SK-N-SH (cell line): ENCODE results near the gene GRB10. TPM values are rescaled to one million over a fixed set of nuclear protein-coding genes. Genes with fewer than 3 reads are reported as not detected.

Experiments used
- CTCF ChIA-PET: fragments of 300-600, 350-600 bp; formaldehyde crosslinking; extraction: SDS; loops from one replicate; lab custom pipeline; 2021; lab: Yijun Ruan, JAX
- POLR2A ChIA-PET: fragments of 350-600 bp; sonication (Branson Sonifier 250); formaldehyde crosslinking; extraction: SDS; loops from one replicate; lab custom pipeline; 2020; ENCODE audit warnings: antibody characterized with exemption, inconsistent platforms; lab: Yijun Ruan, JAX
- DNase-seq: peaks from one replicate; pipeline ENCODE4 v3.0.0; 2012
- H2AFZ ChIP-seq: fragments of 200-600 bp; sonication (generic); 2 replicates; pipeline ENCODE4 v1.8.1; 2016; ENCODE audit warnings: antibody characterized with exemption, mild to moderate bottlenecking, low read depth
- H3F3A ChIP-seq: fragments of 200-600 bp; sonication (generic); replicated peaks from 2 replicates; pipeline ENCODE3; 2016; ENCODE audit warnings: antibody characterized with exemption, mild to moderate bottlenecking; ENCODE audit not compliant: insufficient read depth
- H3K27ac ChIP-seq, 2 experiments: fragments of 200-500 bp in 1 of 2; fragments of 200-600 bp in 1 of 2; sonication (Bioruptor generic) in 1 of 2; sonication (generic), shearing (Covaris generic) in 1 of 2; 2 replicates each; pipeline versions ENCODE4 v1.5.1 to v1.6.1; 2014 to 2016; ENCODE audit warnings: low read depth in 2 of 2, inconsistent platforms in 1 of 2, low read length in 1 of 2, mild to moderate bottlenecking in 1 of 2, mixed read lengths in 1 of 2
- H3K27me3 ChIP-seq: fragments of 200-600 bp; sonication (generic), shearing (Covaris generic); 2 replicates; pipeline ENCODE4 v1.6.1; 2016; ENCODE audit warnings: mixed run types; ENCODE audit not compliant: insufficient read depth
- H3K36me3 ChIP-seq, 2 experiments: fragments of 200-500 bp in 1 of 2; fragments of 200-600 bp in 1 of 2; sonication (Bioruptor generic) in 1 of 2; sonication (generic) in 1 of 2; replicated peaks in 1 of 2; 2 replicates each; pipeline versions ENCODE3 to v1.5.1; 2014 to 2016; ENCODE audit warnings: low read length in 1 of 2, mild to moderate bottlenecking in 1 of 2; ENCODE audit not compliant: insufficient read depth in 2 of 2, control insufficient read depth in 1 of 2
- H3K4me1 ChIP-seq, 2 experiments: fragments of 200-500 bp in 1 of 2; fragments of 200-600 bp in 1 of 2; sonication (Bioruptor generic) in 1 of 2; sonication (generic), shearing (Covaris generic) in 1 of 2; 2 replicates each; pipeline versions ENCODE4 v1.5.1 to v1.6.1; 2014 to 2016; ENCODE audit warnings: low read depth in 1 of 2, low read length in 1 of 2, mixed run types in 1 of 2; ENCODE audit not compliant: insufficient read depth in 2 of 2, control insufficient read depth in 1 of 2
- H3K4me2 ChIP-seq: fragments of 200-600 bp; sonication (generic), shearing (Covaris generic); 2 replicates; pipeline ENCODE4 v1.6.1; 2017; ENCODE audit warnings: mixed run types
- H3K4me3 ChIP-seq, 2 experiments: fragments of 200-500 bp in 1 of 2; fragments of 200-600 bp in 1 of 2; sonication (Bioruptor generic) in 1 of 2; sonication (generic), shearing (Covaris generic) in 1 of 2; 2 replicates each; pipeline versions ENCODE4 v1.5.1 to v1.8.1; 2014 to 2016; ENCODE audit warnings: low read depth in 2 of 2, inconsistent platforms in 1 of 2, low read length in 1 of 2, mild to moderate bottlenecking in 1 of 2, mixed read lengths in 1 of 2, moderate library complexity in 1 of 2
- H3K79me2 ChIP-seq: fragments of 200-600 bp; sonication (generic); 2 replicates; pipeline ENCODE4 v1.8.1; 2017; ENCODE audit warnings: mild to moderate bottlenecking; ENCODE audit not compliant: insufficient read depth
- H3K9ac ChIP-seq: fragments of 200-600 bp; sonication (generic); 2 replicates; pipeline ENCODE4 v1.6.1; 2017; ENCODE audit warnings: mixed run types
- H3K9me2 ChIP-seq: fragments of 200-600 bp; sonication (generic); 2 replicates; pipeline ENCODE4 v1.6.1; 2017; ENCODE audit warnings: mixed run types
- H3K9me3 ChIP-seq: fragments of 200-600 bp; sonication (generic); 2 replicates; pipeline ENCODE4 v1.6.1; 2017; ENCODE audit warnings: mixed run types, mild to moderate bottlenecking, moderate library complexity
- H4K20me1 ChIP-seq: fragments of 200-600 bp; sonication (generic); 2 replicates; pipeline ENCODE4 v1.6.1; 2017; ENCODE audit warnings: mild to moderate bottlenecking, mixed run types; ENCODE audit not compliant: insufficient read depth
- EZH2phosphoT487 ChIP-seq: fragments of 200-600 bp; sonication (generic); IDR thresholded peaks from 2 replicates; pipeline ENCODE4 v1.6.1; 2017; ENCODE audit warnings: low read depth, mixed run types, mild to moderate bottlenecking, antibody characterized with exemption, moderate library complexity, borderline replicate concordance
- FOSL2 ChIP-seq: IDR thresholded peaks from 2 replicates; pipeline ENCODE4 v1.4.0; 2012; ENCODE audit warnings: low read depth, mild to moderate bottlenecking, moderate library complexity, borderline replicate concordance
- FOXJ3 ChIP-seq: sonication (generic); formaldehyde crosslinking; IDR thresholded peaks from 2 replicates; pipeline ENCODE4 v1.5.1; 2020; ENCODE audit warnings: mild to moderate bottlenecking, missing genetic modification reagents
- FOXM1 ChIP-seq: IDR thresholded peaks from 2 replicates; pipeline ENCODE4 v1.4.0; 2012; ENCODE audit warnings: low read depth, mild to moderate bottlenecking
- MEF2A ChIP-seq: IDR thresholded peaks from 2 replicates; pipeline ENCODE4 v1.4.0; 2012; ENCODE audit warnings: low read depth, borderline replicate concordance
- MXI1 ChIP-seq: IDR thresholded peaks from 2 replicates; pipeline ENCODE4 v1.6.1; 2012; ENCODE audit warnings: mild to moderate bottlenecking, low read depth, low read length, improper control_type of control experiment
- NFIC ChIP-seq: IDR thresholded peaks from 2 replicates; pipeline ENCODE4 v1.4.0; 2012; ENCODE audit warnings: borderline replicate concordance
- NRF1 ChIP-seq: IDR thresholded peaks from 2 replicates; pipeline ENCODE4 v1.6.1; 2012; ENCODE audit warnings: low read depth, mild to moderate bottlenecking, low read length
- RAD21 ChIP-seq: IDR thresholded peaks from 2 replicates; pipeline ENCODE4 v1.6.1; 2012; ENCODE audit warnings: mild to moderate bottlenecking, low read length
- RFX5 ChIP-seq: IDR thresholded peaks from 2 replicates; pipeline ENCODE4 v1.6.1; 2012; ENCODE audit warnings: mild to moderate bottlenecking, improper control_type of control experiment, low read length
- SIN3A ChIP-seq: IDR thresholded peaks from 2 replicates; pipeline ENCODE4 v1.6.1; 2012; ENCODE audit warnings: low read depth, mild to moderate bottlenecking, low read length, moderate library complexity, borderline replicate concordance
- USF2 ChIP-seq: fragments of 150-350 bp; IDR thresholded peaks from 2 replicates; pipeline ENCODE4 v1.6.1; 2017; ENCODE audit warnings: antibody characterized with exemption, low read length, low read depth, borderline replicate concordance
- YY1 ChIP-seq: IDR thresholded peaks from 2 replicates; pipeline ENCODE4 v1.4.0; 2012; ENCODE audit warnings: low read depth, mild to moderate bottlenecking
- WGBS: methylation state at CpG from one replicate; pipeline ENCODE4 v1.1.6; 2017; ENCODE audit warnings: low lambda C conversion rate; 5-methylcytosine and 5-hydroxymethylcytosine counted together
- polyA plus RNA-seq, 3 experiments: library from polyadenylated mRNA; depleted of rRNA; stranded (reverse); fragments of >200 nt; gene quantifications; 2 replicates each; pipeline ENCODE4 v1.2.3, GENCODE V29; 2012
- TF ChIP-seq, protein P1 (sequence below): fragments of 200-600 bp; sonication (generic); IDR thresholded peaks from 2 replicates; pipeline ENCODE4 v1.6.1; 2017; ENCODE audit warnings: antibody characterized with exemption, mild to moderate bottlenecking, moderate library complexity
- TF ChIP-seq, protein P2 (sequence below): IDR thresholded peaks from 2 replicates; pipeline ENCODE4 v1.4.0; 2012; ENCODE audit warnings: low read depth
- TF ChIP-seq, protein P3 (sequence below): IDR thresholded peaks from 2 replicates; pipeline ENCODE4 v1.4.0; 2012; ENCODE audit warnings: low read depth, borderline replicate concordance

The GRB10 gene
- polyA plus RNA-seq, 1 of the 3 experiments (the other 2 are of a cell fraction): 5.1 TPM

GRCh38 chr7:50591098-50591479 lies 191.6 kb downstream of the GRB10 start:
- Histone ChIP-seq H4K20me1 (no peaks in the 10 kb centered on the region), H3K79me2 (no peaks in the 10 kb centered on the region), H3K4me1 (peaks cover 0 to 8% of the 10 kb centered on the region in 2 experiments; a peak in 1 of 4 replicates), H3K36me3 (peaks cover 2 to 22% of the 10 kb centered on the region in 2 experiments), H3K9ac (no peak overlapping the region), H3F3A (no peaks in the 10 kb centered on the region), H3K9me3 (no peaks in the 10 kb centered on the region), H3K4me3 (no peak overlapping the region), H3K9me2 (no peaks in the 10 kb centered on the region), H3K27ac (no peak overlapping the region), H3K27me3 (no peaks in the 10 kb centered on the region), H2AFZ (no peak overlapping the region), H3K4me2 (no peak overlapping the region)
- ChIA-PET CTCF (interaction anchor here (1.1 to 1.3 kb wide), 2 partner anchors 11 to 34 kb away, joined by 3 read pairs; no protein-coding TSS in a partner anchor), POLR2A (no interaction called here)
- no peak for DNase-seq
- TF ChIP-seq MEF2A (no peak), FOXJ3 (CRISPR knock-in tag) (no peak), NRF1 (no peak), RAD21 (no peak), NFIC (no peak), EZH2phosphoT487 (no peak), MXI1 (no peak), RFX5 (no peak), YY1 (no peak), FOXM1 (no peak), USF2 (no peak), SIN3A (no peak), FOSL2 (no peak)
- TF ChIP-seq, protein P1, sequence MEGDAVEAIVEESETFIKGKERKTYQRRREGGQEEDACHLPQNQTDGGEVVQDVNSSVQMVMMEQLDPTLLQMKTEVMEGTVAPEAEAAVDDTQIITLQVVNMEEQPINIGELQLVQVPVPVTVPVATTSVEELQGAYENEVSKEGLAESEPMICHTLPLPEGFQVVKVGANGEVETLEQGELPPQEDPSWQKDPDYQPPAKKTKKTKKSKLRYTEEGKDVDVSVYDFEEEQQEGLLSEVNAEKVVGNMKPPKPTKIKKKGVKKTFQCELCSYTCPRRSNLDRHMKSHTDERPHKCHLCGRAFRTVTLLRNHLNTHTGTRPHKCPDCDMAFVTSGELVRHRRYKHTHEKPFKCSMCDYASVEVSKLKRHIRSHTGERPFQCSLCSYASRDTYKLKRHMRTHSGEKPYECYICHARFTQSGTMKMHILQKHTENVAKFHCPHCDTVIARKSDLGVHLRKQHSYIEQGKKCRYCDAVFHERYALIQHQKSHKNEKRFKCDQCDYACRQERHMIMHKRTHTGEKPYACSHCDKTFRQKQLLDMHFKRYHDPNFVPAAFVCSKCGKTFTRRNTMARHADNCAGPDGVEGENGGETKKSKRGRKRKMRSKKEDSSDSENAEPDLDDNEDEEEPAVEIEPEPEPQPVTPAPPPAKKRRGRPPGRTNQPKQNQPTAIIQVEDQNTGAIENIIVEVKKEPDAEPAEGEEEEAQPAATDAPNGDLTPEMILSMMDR: no peak
- TF ChIP-seq, protein P2, sequence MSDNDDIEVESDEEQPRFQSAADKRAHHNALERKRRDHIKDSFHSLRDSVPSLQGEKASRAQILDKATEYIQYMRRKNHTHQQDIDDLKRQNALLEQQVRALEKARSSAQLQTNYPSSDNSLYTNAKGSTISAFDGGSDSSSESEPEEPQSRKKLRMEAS: no peak
- TF ChIP-seq, protein P3, sequence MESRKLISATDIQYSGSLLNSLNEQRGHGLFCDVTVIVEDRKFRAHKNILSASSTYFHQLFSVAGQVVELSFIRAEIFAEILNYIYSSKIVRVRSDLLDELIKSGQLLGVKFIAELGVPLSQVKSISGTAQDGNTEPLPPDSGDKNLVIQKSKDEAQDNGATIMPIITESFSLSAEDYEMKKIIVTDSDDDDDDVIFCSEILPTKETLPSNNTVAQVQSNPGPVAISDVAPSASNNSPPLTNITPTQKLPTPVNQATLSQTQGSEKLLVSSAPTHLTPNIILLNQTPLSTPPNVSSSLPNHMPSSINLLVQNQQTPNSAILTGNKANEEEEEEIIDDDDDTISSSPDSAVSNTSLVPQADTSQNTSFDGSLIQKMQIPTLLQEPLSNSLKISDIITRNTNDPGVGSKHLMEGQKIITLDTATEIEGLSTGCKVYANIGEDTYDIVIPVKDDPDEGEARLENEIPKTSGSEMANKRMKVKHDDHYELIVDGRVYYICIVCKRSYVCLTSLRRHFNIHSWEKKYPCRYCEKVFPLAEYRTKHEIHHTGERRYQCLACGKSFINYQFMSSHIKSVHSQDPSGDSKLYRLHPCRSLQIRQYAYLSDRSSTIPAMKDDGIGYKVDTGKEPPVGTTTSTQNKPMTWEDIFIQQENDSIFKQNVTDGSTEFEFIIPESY: no peak
- WGBS: 65% methylated on average over 5 of the region's 5 CpGs
